MM.1S (cell line): ENCODE results near the gene NTF3.

Source experiments
- EZH2 ChIP-seq: fragments of 300-600 bp; sonication (generic); optimal IDR thresholded peaks from 2 replicates; pipeline ENCODE3; 2017; ENCODE audit warnings: low read depth, mild to moderate bottlenecking, antibody characterized with exemption, low read length, mixed read lengths
- TF ChIP-seq, protein P1 (sequence below): fragments of 300-600 bp; sonication (generic); IDR thresholded peaks from 2 replicates; pipeline ENCODE4 v1.5.1; 2016; ENCODE audit warnings: antibody characterized with exemption, low read length, mixed read lengths

GRCh38 chr12:5461966-5462365 lies 30.1 kb downstream of the NTF3 start:
- no peak for TF ChIP-seq EZH2
- TF ChIP-seq, protein P1, sequence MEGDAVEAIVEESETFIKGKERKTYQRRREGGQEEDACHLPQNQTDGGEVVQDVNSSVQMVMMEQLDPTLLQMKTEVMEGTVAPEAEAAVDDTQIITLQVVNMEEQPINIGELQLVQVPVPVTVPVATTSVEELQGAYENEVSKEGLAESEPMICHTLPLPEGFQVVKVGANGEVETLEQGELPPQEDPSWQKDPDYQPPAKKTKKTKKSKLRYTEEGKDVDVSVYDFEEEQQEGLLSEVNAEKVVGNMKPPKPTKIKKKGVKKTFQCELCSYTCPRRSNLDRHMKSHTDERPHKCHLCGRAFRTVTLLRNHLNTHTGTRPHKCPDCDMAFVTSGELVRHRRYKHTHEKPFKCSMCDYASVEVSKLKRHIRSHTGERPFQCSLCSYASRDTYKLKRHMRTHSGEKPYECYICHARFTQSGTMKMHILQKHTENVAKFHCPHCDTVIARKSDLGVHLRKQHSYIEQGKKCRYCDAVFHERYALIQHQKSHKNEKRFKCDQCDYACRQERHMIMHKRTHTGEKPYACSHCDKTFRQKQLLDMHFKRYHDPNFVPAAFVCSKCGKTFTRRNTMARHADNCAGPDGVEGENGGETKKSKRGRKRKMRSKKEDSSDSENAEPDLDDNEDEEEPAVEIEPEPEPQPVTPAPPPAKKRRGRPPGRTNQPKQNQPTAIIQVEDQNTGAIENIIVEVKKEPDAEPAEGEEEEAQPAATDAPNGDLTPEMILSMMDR = no peak
